GM10248 (cell line): ENCODE measurements around the gene FBXW9.

Source experiments
- CTCF ChIA-PET: fragments of 300-600 bp; sonication (Branson Sonifier 250); formaldehyde crosslinking; extraction: SDS; loops from one replicate; lab custom pipeline; 2021; ENCODE audit warnings: antibody characterized with exemption; lab: Yijun Ruan, JAX
- POLR2A ChIA-PET: fragments of 350-650 bp; sonication (Branson Sonifier 250); formaldehyde crosslinking; extraction: SDS; loops from one replicate; lab custom pipeline; 2020; ENCODE audit warnings: antibody characterized with exemption; lab: Yijun Ruan, JAX
- DNase-seq: peaks from one replicate; pipeline ENCODE4 v3.0.0; 2012; ENCODE audit errors: extremely low spot score
- TF ChIP-seq, protein P1 (sequence below): IDR thresholded peaks from 2 replicates; pipeline ENCODE4 v1.5.1; 2012; ENCODE audit warnings: mild to moderate bottlenecking, low read depth; ENCODE audit errors: extremely low read depth, missing control alignments, control extremely low read depth

FBXW9 gene

DNA sequence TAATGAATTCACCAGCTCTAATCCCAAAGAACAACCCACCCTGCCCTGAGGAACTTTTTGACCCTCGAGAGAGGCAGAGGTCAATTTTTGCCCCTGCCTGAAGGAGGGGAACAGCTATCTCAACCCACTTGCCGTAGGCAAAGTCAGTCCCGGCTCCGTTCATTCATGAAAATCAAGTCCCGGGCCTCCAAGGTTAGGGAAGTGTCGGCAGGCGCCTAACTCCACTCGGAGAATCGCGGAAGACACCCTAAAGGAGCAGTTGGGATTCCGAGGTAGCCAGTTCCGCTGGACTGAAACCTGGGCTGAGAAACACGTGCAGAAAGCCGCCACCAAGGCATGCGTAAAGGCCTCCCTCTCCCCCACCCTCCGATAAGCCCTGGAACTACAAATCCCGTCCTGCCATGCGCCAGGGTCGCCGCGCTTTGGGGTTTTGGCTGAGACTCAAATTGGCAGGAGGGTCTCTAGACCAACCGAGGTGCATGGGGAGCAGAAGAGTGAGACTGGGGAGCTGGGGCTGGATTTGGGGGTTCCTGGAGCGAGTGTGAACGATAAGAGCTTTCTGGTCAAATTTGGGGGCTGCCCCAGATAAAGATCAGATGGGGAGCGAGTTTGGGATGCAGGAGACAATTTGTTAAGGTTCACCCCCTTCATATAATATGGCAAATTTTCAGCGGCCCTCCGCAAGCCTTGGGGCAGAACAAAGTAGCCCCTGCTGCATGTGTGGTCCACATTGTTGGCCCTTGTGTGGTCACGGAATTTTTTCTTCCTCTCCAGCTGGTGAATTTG is 27.4 kb upstream of the FBXW9 start, which contains the start of gene TNPO2:
TSS of gene TNPO2 (minus strand) at position 292 of the 786 bp plus-strand sequence. CDS start 2,955 bp downstream, outside the sequence.
- ChIA-PET CTCF (interaction anchor here (0.7 to 3.5 kb wide), 11 partner anchors 10 to 124 kb away, joined by 3 to 19 read pairs (median 6); partner anchors contain the start of gene TRIR), POLR2A (interaction anchor here (0.9 to 2.0 kb wide), 2 partner anchors 11 to 43 kb away, joined by 6 to 17 read pairs; partner anchors contain the start of gene DHPS)
- peak; percentile 81 for DNase-seq
- TF ChIP-seq, protein P1, sequence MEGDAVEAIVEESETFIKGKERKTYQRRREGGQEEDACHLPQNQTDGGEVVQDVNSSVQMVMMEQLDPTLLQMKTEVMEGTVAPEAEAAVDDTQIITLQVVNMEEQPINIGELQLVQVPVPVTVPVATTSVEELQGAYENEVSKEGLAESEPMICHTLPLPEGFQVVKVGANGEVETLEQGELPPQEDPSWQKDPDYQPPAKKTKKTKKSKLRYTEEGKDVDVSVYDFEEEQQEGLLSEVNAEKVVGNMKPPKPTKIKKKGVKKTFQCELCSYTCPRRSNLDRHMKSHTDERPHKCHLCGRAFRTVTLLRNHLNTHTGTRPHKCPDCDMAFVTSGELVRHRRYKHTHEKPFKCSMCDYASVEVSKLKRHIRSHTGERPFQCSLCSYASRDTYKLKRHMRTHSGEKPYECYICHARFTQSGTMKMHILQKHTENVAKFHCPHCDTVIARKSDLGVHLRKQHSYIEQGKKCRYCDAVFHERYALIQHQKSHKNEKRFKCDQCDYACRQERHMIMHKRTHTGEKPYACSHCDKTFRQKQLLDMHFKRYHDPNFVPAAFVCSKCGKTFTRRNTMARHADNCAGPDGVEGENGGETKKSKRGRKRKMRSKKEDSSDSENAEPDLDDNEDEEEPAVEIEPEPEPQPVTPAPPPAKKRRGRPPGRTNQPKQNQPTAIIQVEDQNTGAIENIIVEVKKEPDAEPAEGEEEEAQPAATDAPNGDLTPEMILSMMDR: no peak

DNA sequence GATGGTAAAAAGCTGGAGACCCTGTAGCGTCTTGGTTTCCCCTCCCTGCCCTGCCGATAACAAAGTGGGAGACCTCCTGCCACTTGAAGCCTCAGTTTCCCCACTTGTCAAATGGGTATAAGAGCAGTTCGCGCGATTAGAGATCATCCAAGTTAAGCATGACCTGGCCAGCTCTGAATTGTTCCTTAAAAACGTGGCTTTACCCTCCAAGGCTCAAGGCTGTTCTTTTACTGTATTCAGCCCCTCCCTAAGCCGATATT is 26.9 kb upstream of the FBXW9 start:
- TF ChIP-seq, protein P1: no peak
- POLR2A ChIA-PET: interaction anchor here (0.5 to 2.0 kb wide), 4 partner anchors 10 to 111 kb away, joined by 4 to 17 read pairs (median 6); partner anchors contain the start of gene DHPS
- CTCF ChIA-PET: interaction anchor here (0.7 to 3.5 kb wide), 11 partner anchors 10 to 125 kb away, joined by 3 to 19 read pairs (median 6); partner anchors contain the start of gene TRIR
- no peak for DNase-seq

DNA sequence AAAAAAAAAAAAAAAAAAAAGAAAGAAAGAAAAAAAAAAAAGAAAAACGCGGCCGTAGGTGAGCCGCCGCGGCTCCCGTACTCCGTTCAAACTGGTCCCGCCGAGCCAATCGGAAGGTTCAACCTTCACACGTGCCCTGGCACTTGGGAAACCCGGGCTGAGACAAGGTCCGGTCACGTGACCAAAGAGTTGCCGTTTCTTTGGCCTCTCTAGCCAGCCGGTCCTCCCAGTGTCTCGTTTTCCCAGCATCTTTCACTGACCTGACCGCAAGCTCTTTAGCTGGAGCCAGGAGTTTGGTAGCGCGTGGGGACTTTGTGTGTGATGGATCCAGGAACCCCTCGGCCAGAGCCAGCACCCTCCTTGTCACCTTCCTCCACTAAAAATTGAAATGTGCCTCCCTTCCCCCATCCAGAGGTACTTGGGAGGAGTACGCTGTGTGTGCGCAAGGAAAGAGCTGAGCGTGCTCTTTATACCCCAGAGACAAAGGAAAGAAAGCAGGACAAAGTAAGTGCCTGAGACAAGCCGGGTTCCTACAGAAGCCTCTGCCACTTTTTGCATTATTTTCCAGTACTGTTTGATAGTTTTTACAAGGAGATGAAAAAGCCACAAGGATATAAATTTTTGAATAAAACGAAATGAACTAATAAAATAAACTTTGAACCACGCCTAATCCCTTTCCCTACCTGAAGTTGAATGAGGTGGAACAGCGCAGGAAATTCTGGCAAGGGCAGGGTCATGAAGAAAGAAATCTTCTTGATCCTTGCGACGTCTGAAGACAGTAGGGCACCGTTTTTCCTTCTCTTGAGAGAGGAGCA is 26.3 kb upstream of the FBXW9 start:
- peak; percentile 97 for DNase-seq
- ChIA-PET POLR2A (interaction anchor here (0.5 to 2.0 kb wide), 5 partner anchors 11 to 1156 kb away, joined by 4 to 17 read pairs (median 6); partner anchors contain the start of gene DHPS), CTCF (interaction anchor here (0.7 to 3.5 kb wide), 10 partner anchors 11 to 125 kb away, joined by 3 to 19 read pairs (median 6); partner anchors contain the start of gene TRIR)
- TF ChIP-seq, protein P1: no peak

DNA sequence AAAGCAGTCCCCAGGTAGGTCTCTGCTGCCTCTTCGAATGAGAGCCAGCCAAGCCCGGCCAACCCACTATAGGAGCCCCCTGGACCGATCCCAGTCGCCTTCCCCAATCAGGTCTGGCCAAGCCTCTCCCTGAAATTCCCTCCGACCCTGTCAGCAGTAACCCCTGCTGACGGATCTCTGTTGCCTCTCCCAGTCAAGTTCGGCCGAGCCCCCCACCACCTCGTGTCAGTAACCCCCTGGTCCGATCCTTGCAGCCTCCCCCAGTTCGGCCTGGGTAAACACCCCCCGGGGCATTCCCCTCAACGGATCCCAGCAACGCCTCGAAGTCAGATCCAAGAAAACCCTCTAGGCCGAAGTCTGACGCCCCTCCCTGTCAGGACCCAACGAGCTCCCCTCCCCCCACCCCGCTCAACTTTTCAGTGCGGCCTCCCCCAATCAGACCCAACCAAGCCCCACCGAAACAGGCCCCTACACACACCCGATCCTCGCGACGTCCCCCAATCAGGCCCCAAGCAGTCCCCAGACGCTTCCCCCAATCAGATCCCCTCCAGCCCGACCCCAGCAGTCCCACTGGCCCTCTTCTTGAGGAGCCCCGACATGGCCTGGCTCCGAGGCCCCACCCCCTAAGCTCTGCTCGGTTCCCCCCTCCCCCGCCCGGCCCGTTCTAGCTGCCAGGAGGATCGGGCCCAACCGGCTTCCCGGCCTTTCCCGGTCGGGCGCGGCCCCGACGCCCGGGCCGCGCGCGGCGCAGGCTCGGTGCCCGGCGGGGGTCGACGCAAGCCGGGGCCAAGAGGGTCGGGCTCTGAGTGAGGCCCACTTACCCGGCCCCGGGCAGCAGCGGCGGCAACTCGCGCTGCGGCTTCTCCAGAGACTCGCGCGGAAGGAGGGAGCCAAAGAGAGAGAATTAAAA is 25.5 kb upstream of the FBXW9 start:
- ChIA-PET CTCF (interaction anchor here (0.6 to 3.5 kb wide), 7 partner anchors 12 to 126 kb away, joined by 3 to 19 read pairs (median 7); partner anchors contain the start of gene TRIR), POLR2A (interaction anchor here (0.5 to 2.0 kb wide), 4 partner anchors 12 to 1155 kb away, joined by 3 to 17 read pairs (median 6); partner anchors contain the start of genes DHPS and JUNB)
- TF ChIP-seq, protein P1: no peak
- DNase-seq: peak; percentile 77

DNA sequence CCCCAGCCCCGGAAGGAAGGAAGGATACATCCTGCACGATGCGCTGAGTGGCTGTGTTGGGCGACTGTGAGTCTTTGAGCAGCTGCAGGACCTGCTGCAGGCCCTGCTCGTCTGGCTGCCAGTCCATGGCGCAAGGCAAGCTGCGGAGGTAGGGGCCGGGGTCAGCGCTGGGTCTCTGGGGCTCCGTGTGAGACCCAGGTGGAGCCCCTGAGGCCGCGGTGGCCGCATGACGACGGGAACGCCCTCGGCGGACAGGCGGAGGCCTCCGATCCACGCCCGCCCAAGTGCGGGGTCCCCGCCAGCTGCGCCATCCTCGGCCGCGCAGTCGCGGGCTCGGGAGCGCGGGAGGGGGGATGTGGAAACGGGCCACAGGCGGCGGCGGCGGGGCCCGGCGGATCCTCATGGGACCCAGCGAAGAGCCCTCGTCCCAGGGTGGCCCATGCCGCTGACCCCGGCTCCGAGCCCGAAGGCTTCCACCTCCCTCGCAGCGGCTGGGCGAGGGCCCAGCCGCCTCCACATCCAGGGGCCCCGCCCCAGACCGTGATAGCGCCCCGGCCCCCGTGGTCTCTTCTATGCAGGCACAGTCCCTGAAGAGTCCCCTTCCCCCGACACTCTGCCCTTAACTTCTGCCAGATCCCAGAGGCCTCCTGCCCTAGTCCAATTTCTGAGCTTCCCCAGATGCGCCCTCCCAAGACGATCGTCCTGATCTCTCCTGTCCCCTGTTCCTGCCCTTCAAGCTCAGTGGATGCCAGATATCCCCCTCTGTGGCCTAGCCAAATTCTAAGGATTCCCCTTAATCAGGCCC is 24.6 kb upstream of the FBXW9 start:
- TF ChIP-seq, protein P1: no peak
- DNase-seq: no peak
- ChIA-PET POLR2A (interaction anchor here (1.2 kb wide), 1 partner anchor 71 kb away, joined by 3 read pairs; the partner anchor contains the start of gene JUNB), CTCF (interaction anchor here (0.6 to 3.3 kb wide), 4 partner anchors 34 to 75 kb away, joined by 3 to 13 read pairs (median 6); no protein-coding TSS in a partner anchor)
